Adrenal gland (tissue), 12 donors: ENCODE results near the gene FXYD5. TPM values are rescaled to one million over a fixed set of nuclear protein-coding genes. Genes with fewer than 3 reads are reported as not detected.
"Not testable (repeated sequence)": the region's sequence is repeated elsewhere in the genome, so short reads cannot be mapped to it uniquely, and the experiment has no call there.

Experiments used
- DNase-seq, 7 donors: peaks; one replicate each; pipeline ENCODE4 v3.0.0-alpha.2; 2019 to 2020
- H3K27ac ChIP-seq, 5 donors: fragments of 200-600 bp; sonication (generic) in 4 of 5; 1 replicate in 3 of 5; 2 replicates in 2 of 5; pipeline versions ENCODE4 v1.5.1 to v1.8.0; 2016 to 2020; ENCODE audit warnings: mild to moderate bottlenecking in 1 of 5
- H3K27me3 ChIP-seq: fragments of 200-600 bp; 2 replicates; pipeline ENCODE4 v1.8.0; 2021
- H3K36me3 ChIP-seq, 2 donors: fragments of 200-600 bp; replicated peaks in 1 of 2; 1 replicate in 1 of 2; 2 replicates in 1 of 2; pipeline versions ENCODE4 v1.5.1 to v1.8.0; 2018 to 2022
- H3K4me1 ChIP-seq, 2 donors: fragments of 200-600 bp; replicated peaks in 1 of 2; 1 replicate in 1 of 2; 2 replicates in 1 of 2; pipeline versions ENCODE4 v1.5.1 to v1.8.0; 2018 to 2021
- H3K4me3 ChIP-seq, 4 donors: fragments of 200-600 bp; sonication (generic) in 3 of 4; one replicate each; pipeline ENCODE4 v1.5.1; 2016 to 2018
- H3K9me3 ChIP-seq, 3 donors: fragments of 200-600 bp; sonication (generic) in 1 of 3; replicated peaks in 1 of 3; 1 replicate in 2 of 3; 2 replicates in 1 of 3; pipeline versions ENCODE4 v1.5.1 to v1.8.0; 2016 to 2021
- CTCF ChIP-seq, 6 experiments: fragments of 450-650 bp in 4 of 6; fragments of 200-600 bp in 2 of 6; sonication (generic) in 1 of 6; IDR thresholded peaks; 1 replicate in 5 of 6; 2 replicates in 1 of 6; pipeline versions ENCODE4 v1.5.1 to v1.8.0; 2016 to 2021; ENCODE audit warnings: antibody characterized with exemption in 6 of 6, mild to moderate bottlenecking in 2 of 6, moderate library complexity in 1 of 6
- POLR2A ChIP-seq, 2 donors: fragments of 450-650 bp; IDR thresholded peaks; one replicate each; pipeline ENCODE4 v1.6.1; 2017; ENCODE audit warnings: antibody characterized with exemption in 2 of 2, mild to moderate bottlenecking in 2 of 2, moderate library complexity in 1 of 2
- WGBS, 4 donors: extraction: QIAGEN DNeasy Blood & Tissue Kit in 2 of 4; methylation state at CpG; one replicate each; pipeline versions ENCODE4 v1.1.5 to v1.1.7; 2013 to 2017; 5-methylcytosine and 5-hydroxymethylcytosine counted together
- intact Hi-C, 2 donors: fragments of 100-400 bp; cut with DNase I; formaldehyde crosslinking; loops; one replicate each; pipeline versions ENCODE4 v1.14.1 to v1.15.0; 2022 to 2023
- polyA plus RNA-seq, 3 donors: library from polyadenylated mRNA; stranded (reverse); fragments of 200-250 nt in 2 of 3; fragments of 350-450 nt in 1 of 3; fragmentation: Illumina TruSeq in 1 of 3; extraction: RNeasy Lipid Tissue Mini Kit (QIAGEN cat#74804) in 1 of 3; gene quantifications; one replicate each; pipeline ENCODE4 v1.2.3, GENCODE V29; 2013 to 2014
- total RNA-seq, 9 donors: library from RNA; depleted of rRNA in 4 of 9; stranded (reverse); fragments of >200 nt in 4 of 9; fragments of 120-200 nt in 1 of 9; fragmentation: NEBNext Ultra II Directional in 1 of 9; extraction: Animal tissue kit (Norgen Biotek cat#: 25700) in 1 of 9; gene quantifications; one replicate each; pipeline versions ENCODE4 v1.1.0 to v1.2.4, GENCODE V29; 2013 to 2023
- donor health status: healthy with polysubstance abuse.
- donor health status: Bipolar disorder and iron deficiency.
- donor health status: DM: yes; HTN: yes; CAD: no.
- donor health status: DM: no; HTN: no; CAD: no.
- donor health status: DM: no; HTN: no; CAD: no.
- donor health status: DM: yes; HTN: yes; CAD: no.

FXYD5 gene
- total and polyA plus RNA-seq, 12 donors = 4.2 to 123 (median 38.9) TPM

GRCh38 chr19:35146746-35147459 lies 7.6 kb upstream of the FXYD5 start:
- Histone ChIP-seq H3K27ac (no peak overlapping the region), H3K4me1 (peaks cover 0 to 9% of the 10 kb centered on the region in 2 donors), H3K27me3 (peaks cover 4% of the 10 kb centered on the region), H3K4me3 (no peak overlapping the region), H3K9me3 (no peaks in the 10 kb centered on the region), H3K36me3 (no peaks in the 10 kb centered on the region)
- WGBS, 4 donors = 78 to 88% (median 80%) methylated on average over 7 of the region's 7 CpGs
- TF ChIP-seq CTCF (IDR thresholded peaks at IDR 0.05) (no peak), POLR2A (IDR thresholded peaks at IDR 0.05) (no peak)
- intact Hi-C loops = no loop called here
- no peak for DNase-seq

- Histone ChIP-seq H3K4me1 (peaks cover 2 to 8% of the 10 kb centered on the region in 2 donors), H3K36me3 (no peaks in the 10 kb centered on the region), H3K27me3 (peaks cover 8% of the 10 kb centered on the region), H3K27ac (no peak overlapping the region), H3K9me3 (no peaks in the 10 kb centered on the region), H3K4me3 (no peak overlapping the region)
- intact Hi-C loops = no loop called here
- DNase-seq = no peak
- WGBS, 4 donors = 78 to 93% (median 85%) methylated on average over 3 of the region's 3 CpGs
- TF ChIP-seq CTCF (IDR thresholded peaks at IDR 0.05) (no peak), POLR2A (IDR thresholded peaks at IDR 0.05) (no peak)
Observed at GRCh38 chr19:35149463-35149862, 5.1 kb upstream of the FXYD5 start.

- 55 to 78% (median 74%) methylated on average over 2 of the region's 2 CpGs for WGBS, 4 donors
- DNase-seq = no peak
- no peak for TF ChIP-seq POLR2A (IDR thresholded peaks at IDR 0.05)
- no peak for TF ChIP-seq CTCF (IDR thresholded peaks at IDR 0.05)
- no peak overlapping the region for H3K27ac ChIP-seq
- intact Hi-C loops = no loop called here
- H3K9me3 ChIP-seq = no peaks in the 10 kb centered on the region
- H3K27me3 ChIP-seq = peaks cover 9% of the 10 kb centered on the region
- no peak overlapping the region for H3K4me3 ChIP-seq
- no peaks in the 10 kb centered on the region for H3K36me3 ChIP-seq
- H3K4me1 ChIP-seq = peaks cover 6 to 14% of the 10 kb centered on the region in 2 donors
Observed at GRCh38 chr19:35150445-35150844, 4.1 kb upstream of the FXYD5 start.

- Histone ChIP-seq H3K4me1 (peaks cover 6 to 18% of the 10 kb centered on the region in 2 donors), H3K36me3 (no peaks in the 10 kb centered on the region), H3K4me3 (no peak overlapping the region), H3K9me3 (no peaks in the 10 kb centered on the region), H3K27ac (no peak overlapping the region), H3K27me3 (peaks cover 13% of the 10 kb centered on the region)
- 84 to 90% (median 87%) methylated on average over 20 of the region's 20 CpGs for WGBS, 4 donors
- intact Hi-C loops = no loop called here
- DNase-seq = no peak
- no peak for TF ChIP-seq CTCF (IDR thresholded peaks at IDR 0.05)
- no peak for TF ChIP-seq POLR2A (IDR thresholded peaks at IDR 0.05)
Observed at GRCh38 chr19:35151273-35152065, 3.1 kb upstream of the FXYD5 start.

- WGBS, 4 donors = 64 to 85% (median 74%) methylated on average over 10 of the region's 10 CpGs
- H3K9me3 ChIP-seq, H3K27ac ChIP-seq, H3K4me3 ChIP-seq, intact Hi-C loops, DNase-seq: not testable (repeated sequence)
- H3K27me3 ChIP-seq = peaks cover 13% of the 10 kb centered on the region
- H3K4me1 ChIP-seq = peaks cover 6 to 18% of the 10 kb centered on the region in 2 donors
- H3K36me3 ChIP-seq = peaks cover 0 to 10% of the 10 kb centered on the region in 2 donors
Observed at GRCh38 chr19:35153129-35153522, 1.4 kb upstream of the FXYD5 start.
